Lower leg skin (tissue), 3 donors: ENCODE measurements around the gene THADA.

Source experiments
- POLR2A ChIP-seq, 2 donors: fragments of 450-650 bp; IDR thresholded peaks; one replicate each; pipeline ENCODE4 v1.6.1; 2016 to 2017; ENCODE audit warnings: antibody characterized with exemption in 2 of 2, mild to moderate bottlenecking in 1 of 2, moderate library complexity in 1 of 2
- TF ChIP-seq, protein P1 (sequence below), 3 donors: fragments of 450-650 bp; IDR thresholded peaks; one replicate each; pipeline ENCODE4 v1.5.1; 2016; ENCODE audit warnings: antibody characterized with exemption in 3 of 3, mild to moderate bottlenecking in 3 of 3, moderate library complexity in 2 of 3

DNA sequence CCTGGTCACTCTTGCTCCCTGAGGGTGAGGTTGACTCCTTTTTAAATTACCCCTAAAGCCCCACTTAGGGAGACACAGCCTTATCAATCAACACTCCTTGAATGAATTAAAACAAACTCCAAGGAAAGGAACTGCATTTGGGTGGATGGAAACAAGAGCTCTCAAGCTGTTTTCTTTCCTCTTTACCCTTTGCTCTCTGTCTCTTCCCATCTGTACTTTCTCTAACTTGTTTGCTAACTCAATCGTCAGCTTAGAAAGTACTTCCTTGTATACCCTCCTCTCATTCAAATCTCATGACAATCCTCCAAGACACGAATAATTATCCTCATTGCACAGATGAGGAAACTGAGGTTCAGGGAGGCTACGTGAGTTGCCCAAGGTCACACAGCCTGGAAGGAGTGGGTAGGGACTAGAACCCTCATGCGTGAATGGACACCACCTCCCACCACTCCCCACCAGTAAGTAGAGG, 402.2 kb downstream of the THADA start:
- TF ChIP-seq, protein P1, sequence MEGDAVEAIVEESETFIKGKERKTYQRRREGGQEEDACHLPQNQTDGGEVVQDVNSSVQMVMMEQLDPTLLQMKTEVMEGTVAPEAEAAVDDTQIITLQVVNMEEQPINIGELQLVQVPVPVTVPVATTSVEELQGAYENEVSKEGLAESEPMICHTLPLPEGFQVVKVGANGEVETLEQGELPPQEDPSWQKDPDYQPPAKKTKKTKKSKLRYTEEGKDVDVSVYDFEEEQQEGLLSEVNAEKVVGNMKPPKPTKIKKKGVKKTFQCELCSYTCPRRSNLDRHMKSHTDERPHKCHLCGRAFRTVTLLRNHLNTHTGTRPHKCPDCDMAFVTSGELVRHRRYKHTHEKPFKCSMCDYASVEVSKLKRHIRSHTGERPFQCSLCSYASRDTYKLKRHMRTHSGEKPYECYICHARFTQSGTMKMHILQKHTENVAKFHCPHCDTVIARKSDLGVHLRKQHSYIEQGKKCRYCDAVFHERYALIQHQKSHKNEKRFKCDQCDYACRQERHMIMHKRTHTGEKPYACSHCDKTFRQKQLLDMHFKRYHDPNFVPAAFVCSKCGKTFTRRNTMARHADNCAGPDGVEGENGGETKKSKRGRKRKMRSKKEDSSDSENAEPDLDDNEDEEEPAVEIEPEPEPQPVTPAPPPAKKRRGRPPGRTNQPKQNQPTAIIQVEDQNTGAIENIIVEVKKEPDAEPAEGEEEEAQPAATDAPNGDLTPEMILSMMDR (IDR thresholded peaks at IDR 0.05): no peak
- TF ChIP-seq POLR2A (IDR thresholded peaks at IDR 0.05): no peak
